ENCODE data around the gene PLD1. TPM values are rescaled to one million over a fixed set of nuclear protein-coding genes. Genes with fewer than 3 reads are reported as not detected.

The PLD1 gene
- total and polyA plus RNA-seq, 7 donors: 0.73 to 6.7 (median 1.9) TPM

- WGBS, 3 donors: 69 to 73% (median 71%) methylated on average over 10 of the region's 10 CpGs
- intact Hi-C loops (cut with DNase I): no loop called here
- peak overlapping the region; percentile 55 for H3K4me3 ChIP-seq
- DNase-seq: no peak
- no peak overlapping the region for H3K27ac ChIP-seq
- peaks cover 3% of the 10 kb centered on the region for H3K4me1 ChIP-seq
- no peaks in the 10 kb centered on the region for H3K36me3 ChIP-seq (ENCODE audit: insufficient read depth in 1 of 2, low read depth in 1 of 2)
- no peak for TF ChIP-seq CTCF (IDR thresholded peaks at IDR 0.05)
- no peaks in the 10 kb centered on the region for H3K27me3 ChIP-seq (ENCODE audit: insufficient read depth in 3 of 3, low read length in 2 of 3)
- no peaks in the 10 kb centered on the region for H3K9me3 ChIP-seq
- no peak for ATAC-seq
Observed at GRCh38 chr3:171768281-171768900, 41.9 kb downstream of the PLD1 start.

GRCh38 chr3:171765511-171765887 lies 44.8 kb downstream of the PLD1 start:
- WGBS, 3 donors: 75 to 86% (median 85%) methylated on average over 5 of the region's 5 CpGs
- no peak for DNase-seq
- H3K36me3 ChIP-seq (ENCODE audit: insufficient read depth in 1 of 2, low read depth in 1 of 2): no peaks in the 10 kb centered on the region
- intact Hi-C loops (cut with DNase I): no loop called here
- H3K27me3 ChIP-seq (ENCODE audit: insufficient read depth in 3 of 3, low read length in 2 of 3): no peaks in the 10 kb centered on the region
- H3K9me3 ChIP-seq: no peaks in the 10 kb centered on the region
- H3K27ac ChIP-seq: no peak overlapping the region
- no peak for ATAC-seq
- TF ChIP-seq CTCF (IDR thresholded peaks at IDR 0.05): no peak
- no peaks in the 10 kb centered on the region for H3K4me1 ChIP-seq
- H3K4me3 ChIP-seq: no peak overlapping the region

DNA sequence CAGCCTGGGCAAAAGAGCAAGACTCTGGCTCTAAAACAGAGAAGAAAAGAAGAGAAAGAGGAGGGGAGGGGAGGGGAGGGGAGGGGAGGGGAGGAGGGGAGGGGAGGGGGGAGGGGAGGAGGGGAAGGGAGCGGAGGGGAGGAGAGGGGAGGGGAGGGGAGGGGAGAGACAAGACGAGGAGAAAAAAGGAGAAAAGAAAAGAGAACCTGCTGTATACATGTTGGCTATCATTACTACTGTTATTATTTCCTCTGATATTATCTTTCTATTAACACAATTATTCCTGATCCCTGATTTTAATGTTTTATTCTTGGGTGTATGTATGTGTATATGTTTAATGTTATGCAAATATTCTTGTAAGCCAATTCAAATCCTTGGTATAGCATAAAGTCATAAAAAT lies 46.9 kb downstream of the PLD1 start:
- intact Hi-C loops (cut with DNase I): no loop called here
- no peak for DNase-seq
- H3K4me1 ChIP-seq: no peaks in the 10 kb centered on the region
- no peaks in the 10 kb centered on the region for H3K9me3 ChIP-seq
- H3K27ac ChIP-seq: no peak overlapping the region
- no peak overlapping the region for H3K4me3 ChIP-seq
- TF ChIP-seq CTCF (IDR thresholded peaks at IDR 0.05): no peak
- 63 to 83% (median 77%) methylated on average over 1 to 2 of the region's 2 CpGs for WGBS, 3 donors
- no peaks in the 10 kb centered on the region for H3K27me3 ChIP-seq (ENCODE audit: insufficient read depth in 3 of 3, low read length in 2 of 3)
- no peak for ATAC-seq
- H3K36me3 ChIP-seq (ENCODE audit: insufficient read depth in 1 of 2, low read depth in 1 of 2): no peaks in the 10 kb centered on the region

DNA sequence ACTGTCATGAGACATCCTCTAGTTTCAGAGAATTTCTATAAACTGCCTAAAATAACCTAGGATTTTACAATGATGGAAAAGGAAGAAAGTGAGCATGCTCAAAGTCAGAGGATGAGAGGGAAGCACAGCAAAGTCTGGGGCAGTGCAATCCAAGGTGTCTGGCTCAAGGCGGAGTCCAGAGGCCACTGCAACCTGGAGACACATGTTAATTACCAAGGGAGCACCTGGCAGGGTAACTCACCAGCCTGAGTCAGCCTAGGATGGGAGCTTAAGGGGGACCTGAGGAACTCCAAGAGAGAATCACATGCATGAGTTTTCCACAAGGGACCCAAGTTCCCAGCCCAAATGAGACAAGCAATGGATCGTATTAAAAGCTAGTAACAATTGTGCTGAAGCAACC lies 49.8 kb downstream of the PLD1 start:
- Histone ChIP-seq H3K27me3 (ENCODE audit: insufficient read depth in 3 of 3, low read length in 2 of 3) (peaks cover 0 to 3% (median 0%) of the 10 kb centered on the region in 3 donors), H3K36me3 (ENCODE audit: insufficient read depth in 1 of 2, low read depth in 1 of 2) (no peaks in the 10 kb centered on the region), H3K4me1 (no peaks in the 10 kb centered on the region), H3K9me3 (no peaks in the 10 kb centered on the region), H3K27ac (no peak overlapping the region), H3K4me3 (no peak overlapping the region)
- TF ChIP-seq CTCF (IDR thresholded peaks at IDR 0.05): no peak
- intact Hi-C loops (cut with DNase I): no loop called here
- no peak for DNase-seq
- WGBS, 3 donors: 88 to 93% (median 90%) methylated on average over 2 of the region's 2 CpGs
- ATAC-seq: no peak

GRCh38 chr3:171758109-171758508 lies 52.2 kb downstream of the PLD1 start:
- no peaks in the 10 kb centered on the region for H3K9me3 ChIP-seq
- intact Hi-C loops (cut with DNase I): no loop called here
- no peaks in the 10 kb centered on the region for H3K4me1 ChIP-seq
- 91 to 97% (median 94%) methylated on average over 3 of the region's 3 CpGs for WGBS, 3 donors
- H3K4me3 ChIP-seq: no peak overlapping the region
- no peak for TF ChIP-seq CTCF (IDR thresholded peaks at IDR 0.05)
- H3K27me3 ChIP-seq (ENCODE audit: insufficient read depth in 3 of 3, low read length in 2 of 3): peaks cover 0 to 14% (median 0%) of the 10 kb centered on the region in 3 donors
- no peak for ATAC-seq
- DNase-seq: no peak
- no peaks in the 10 kb centered on the region for H3K36me3 ChIP-seq (ENCODE audit: insufficient read depth in 1 of 2, low read depth in 1 of 2)
- no peak overlapping the region for H3K27ac ChIP-seq

Measured in psoas muscle (tissue), 8 donors.